ENCODE data around the gene KRTAP9-3. TPM values are rescaled to one million over a fixed set of nuclear protein-coding genes. Genes with fewer than 3 reads are reported as not detected.

The KRTAP9-3 gene
- total RNA-seq, 1 donor from 2014 or later, result not detected

DNA sequence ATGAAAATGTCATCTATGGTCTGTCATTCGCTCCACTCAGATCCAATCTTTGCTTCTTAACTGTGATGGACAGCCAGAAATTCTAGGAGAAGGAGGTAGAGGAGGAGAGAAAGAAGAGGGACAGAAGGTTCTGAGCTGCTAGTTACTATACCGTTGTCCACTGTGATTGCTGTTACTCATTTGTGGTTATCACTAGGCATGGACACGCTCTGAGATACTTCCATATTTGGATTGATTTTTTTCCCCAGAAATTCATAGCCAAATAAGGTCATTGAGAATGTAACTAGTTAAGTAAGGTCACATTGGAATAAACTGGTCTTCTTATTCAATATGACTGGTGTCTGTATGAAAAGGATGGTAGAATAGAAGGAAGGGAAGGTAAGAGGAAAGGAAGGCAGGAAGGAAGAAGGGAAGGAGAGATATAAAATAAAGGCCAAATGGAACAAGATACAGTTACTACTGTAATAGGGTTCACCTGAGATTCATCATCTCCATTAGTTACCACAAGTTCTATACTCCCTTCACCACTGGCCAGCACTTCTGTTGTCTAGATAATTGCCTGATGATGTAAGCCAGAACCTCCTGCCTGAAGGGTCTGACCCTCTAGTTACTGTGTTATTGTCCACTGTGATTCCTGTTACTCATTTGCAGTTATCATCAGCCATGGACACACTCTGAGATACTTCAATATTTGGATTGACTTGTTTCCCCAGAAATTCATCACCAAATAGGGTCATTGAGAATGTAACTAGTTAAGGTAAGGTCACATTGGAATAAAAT lies 46.1 kb downstream of the KRTAP9-3 start:
- no peak overlapping the region for H3K4me3 Mint-ChIP-seq
- H3K27me3 Mint-ChIP-seq (ENCODE audit: low read depth), result peaks cover 13% of the 10 kb centered on the region
- TF ChIP-seq, protein P1, sequence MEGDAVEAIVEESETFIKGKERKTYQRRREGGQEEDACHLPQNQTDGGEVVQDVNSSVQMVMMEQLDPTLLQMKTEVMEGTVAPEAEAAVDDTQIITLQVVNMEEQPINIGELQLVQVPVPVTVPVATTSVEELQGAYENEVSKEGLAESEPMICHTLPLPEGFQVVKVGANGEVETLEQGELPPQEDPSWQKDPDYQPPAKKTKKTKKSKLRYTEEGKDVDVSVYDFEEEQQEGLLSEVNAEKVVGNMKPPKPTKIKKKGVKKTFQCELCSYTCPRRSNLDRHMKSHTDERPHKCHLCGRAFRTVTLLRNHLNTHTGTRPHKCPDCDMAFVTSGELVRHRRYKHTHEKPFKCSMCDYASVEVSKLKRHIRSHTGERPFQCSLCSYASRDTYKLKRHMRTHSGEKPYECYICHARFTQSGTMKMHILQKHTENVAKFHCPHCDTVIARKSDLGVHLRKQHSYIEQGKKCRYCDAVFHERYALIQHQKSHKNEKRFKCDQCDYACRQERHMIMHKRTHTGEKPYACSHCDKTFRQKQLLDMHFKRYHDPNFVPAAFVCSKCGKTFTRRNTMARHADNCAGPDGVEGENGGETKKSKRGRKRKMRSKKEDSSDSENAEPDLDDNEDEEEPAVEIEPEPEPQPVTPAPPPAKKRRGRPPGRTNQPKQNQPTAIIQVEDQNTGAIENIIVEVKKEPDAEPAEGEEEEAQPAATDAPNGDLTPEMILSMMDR (IDR thresholded peaks at IDR 0.05; ENCODE audit: unreplicated experiment), result no peak
- H3K9me3 Mint-ChIP-seq, result peaks cover 8% of the 10 kb centered on the region
- no peak overlapping the region for H3K27ac Mint-ChIP-seq
- DNase-seq (ENCODE audit: low spot score in 2 of 2, unreplicated experiment in 2 of 2), result no peak
- H3K4me1 Mint-ChIP-seq, result peaks cover 6% of the 10 kb centered on the region
- H3K36me3 Mint-ChIP-seq, result no peaks in the 10 kb centered on the region

Other genes with a start within 250 kb of the KRTAP9-3 start
- 0.16 TPM in 1 of 3 replicates, not detected in the others for gene KRT40, start 248.1 kb upstream of the KRTAP9-3 start, total RNA-seq
- gene KRTAP3-3, start 238.3 kb upstream of the KRTAP9-3 start, total RNA-seq, result not detected in 3 replicates
- gene KRTAP3-2, start 232.5 kb upstream of the KRTAP9-3 start, total RNA-seq, result not detected in 3 replicates
- 0.41 to 1.3 TPM (median 0.95 TPM) in 3 replicates for gene KRTAP3-1, start 223.3 kb upstream of the KRTAP9-3 start, total RNA-seq
- gene KRTAP1-5, start 205.2 kb upstream of the KRTAP9-3 start, total RNA-seq, result not detected in 3 replicates
- gene KRTAP1-4, start 202.3 kb upstream of the KRTAP9-3 start, total RNA-seq, result not detected in 3 replicates
- not detected in 3 replicates for gene KRTAP1-3, start 197.6 kb upstream of the KRTAP9-3 start, total RNA-seq
- not detected in 3 replicates for gene KRTAP1-1, start 191.0 kb upstream of the KRTAP9-3 start, total RNA-seq
- gene KRTAP2-1, start 185.1 kb upstream of the KRTAP9-3 start, total RNA-seq, result not detected in 3 replicates
- not detected in 3 replicates for gene KRTAP2-2, start 177.2 kb upstream of the KRTAP9-3 start, total RNA-seq
- gene KRTAP2-3, start 172.3 kb upstream of the KRTAP9-3 start, total RNA-seq, result 0.45 to 0.91 TPM (median 0.69 TPM) in 3 replicates
- not detected in 3 replicates for gene KRTAP2-4, start 166.6 kb upstream of the KRTAP9-3 start, total RNA-seq
- not detected in 3 replicates for gene KRTAP4-7, start 148.3 kb upstream of the KRTAP9-3 start, total RNA-seq
- not detected in 3 replicates for gene KRTAP4-8, start 134.3 kb upstream of the KRTAP9-3 start, total RNA-seq
- gene KRTAP4-16, start 130.2 kb upstream of the KRTAP9-3 start, total RNA-seq, result not detected in 3 replicates
- gene KRTAP4-9, start 127.1 kb upstream of the KRTAP9-3 start, total RNA-seq, result not detected in 3 replicates
- not detected in 3 replicates for gene KRTAP4-11, start 114.1 kb upstream of the KRTAP9-3 start, total RNA-seq
- gene KRTAP4-12, start 108.3 kb upstream of the KRTAP9-3 start, total RNA-seq, result not detected in 3 replicates
- gene KRTAP4-6, start 91.9 kb upstream of the KRTAP9-3 start, total RNA-seq, result not detected in 3 replicates
- gene KRTAP4-5, start 82.6 kb upstream of the KRTAP9-3 start, total RNA-seq, result not detected in 3 replicates
- not detected in 3 replicates for gene KRTAP4-4, start 71.7 kb upstream of the KRTAP9-3 start, total RNA-seq
- gene KRTAP4-3, start 64.2 kb upstream of the KRTAP9-3 start, total RNA-seq, result not detected in 3 replicates
- gene KRTAP4-2, start 54.2 kb upstream of the KRTAP9-3 start, total RNA-seq, result not detected in 3 replicates
- gene KRTAP4-1, start 47.5 kb upstream of the KRTAP9-3 start, total RNA-seq, result not detected in 3 replicates
- not detected in 3 replicates for gene KRTAP9-1, start 42.6 kb upstream of the KRTAP9-3 start, total RNA-seq
- gene KRTAP9-2, start 5.8 kb upstream of the KRTAP9-3 start, total RNA-seq, result not detected in 3 replicates
- not detected in 3 replicates for gene KRTAP9-8, start 5.5 kb downstream of the KRTAP9-3 start, total RNA-seq
- not detected in 3 replicates for gene KRTAP9-4, start 17.2 kb downstream of the KRTAP9-3 start, total RNA-seq
- not detected in 3 replicates for gene KRTAP9-9, start 22.9 kb downstream of the KRTAP9-3 start, total RNA-seq
- gene KRTAP9-6, start 32.9 kb downstream of the KRTAP9-3 start, total RNA-seq, result not detected in 3 replicates
- gene KRTAP9-7, start 43.2 kb downstream of the KRTAP9-3 start, total RNA-seq, result not detected in 3 replicates
- not detected in 3 replicates for gene KRTAP29-1, start 70.4 kb downstream of the KRTAP9-3 start, total RNA-seq
- gene KRTAP16-1, start 76.9 kb downstream of the KRTAP9-3 start, total RNA-seq, result not detected in 3 replicates
- not detected in 3 replicates for gene KRTAP17-1, start 83.3 kb downstream of the KRTAP9-3 start, total RNA-seq
- gene KRT33A, start 118.4 kb downstream of the KRTAP9-3 start, total RNA-seq, result not detected in 3 replicates
- gene KRT33B, start 137.4 kb downstream of the KRTAP9-3 start, total RNA-seq, result not detected in 3 replicates
- gene KRT34, start 149.9 kb downstream of the KRTAP9-3 start, total RNA-seq, result not detected in 3 replicates
- not detected in 3 replicates for gene KRT31, start 165.2 kb downstream of the KRTAP9-3 start, total RNA-seq
- not detected in 3 replicates for gene KRT37, start 192.1 kb downstream of the KRTAP9-3 start, total RNA-seq
- not detected in 3 replicates for gene KRT38, start 208.5 kb downstream of the KRTAP9-3 start, total RNA-seq
- not detected in 3 replicates for gene KRT32, start 234.9 kb downstream of the KRTAP9-3 start, total RNA-seq
- gene KRT35, start 248.7 kb downstream of the KRTAP9-3 start, total RNA-seq, result not detected in 3 replicates

All from mesothelial cell of epicardium (in vitro differentiated cells).